H1 (cell line): ENCODE measurements around the gene RIOK3. TPM values are rescaled to one million over a fixed set of nuclear protein-coding genes. Genes with fewer than 3 reads are reported as not detected.

Experiments used
- CTCF ChIA-PET: fragments of 300-600 bp; sonication (Branson Sonifier 250); formaldehyde crosslinking; loops from one replicate; lab custom pipeline; 2021; ENCODE audit not compliant: partially characterized antibody; lab: Charles Lee
- POLR2A ChIA-PET: fragments of 300-600 bp; sonication (Branson Sonifier 250); formaldehyde crosslinking; loops from one replicate; lab custom pipeline; 2021; ENCODE audit warnings: inconsistent platforms; ENCODE audit not compliant: partially characterized antibody; lab: Charles Lee
- DNase-seq, 2 experiments: peaks; one replicate each; pipeline versions ENCODE4 v3.0.0 to v3.0.0-alpha.2; 2010 to 2022; ENCODE audit warnings: low spot score in 2 of 2, low read depth in 1 of 2, mixed read lengths in 1 of 2
- FAIRE-seq: peaks from 2 replicates; lab custom pipeline; 2011; peaks lifted over from hg19 to GRCh38; lab: Jason Lieb, UNC
- H2AFZ ChIP-seq: 2 replicates; pipeline ENCODE4 v1.8.1; 2012; ENCODE audit warnings: low read length, inconsistent platforms
- H2AK5ac ChIP-seq: 2 replicates; pipeline ENCODE4 v1.6.1; 2013; ENCODE audit warnings: low read depth, low read length
- H2BK120ac ChIP-seq: replicated peaks from 2 replicates; pipeline ENCODE3; 2013; ENCODE audit warnings: low read depth, low read length, inconsistent platforms
- H2BK12ac ChIP-seq: 2 replicates; pipeline ENCODE4 v1.6.1; 2013; ENCODE audit warnings: low read depth, low read length
- H2BK15ac ChIP-seq: 2 replicates; pipeline ENCODE4 v1.6.1; 2013; ENCODE audit warnings: low read length
- H2BK20ac ChIP-seq: 2 replicates; pipeline ENCODE4 v1.6.1; 2013; ENCODE audit warnings: low read length
- H2BK5ac ChIP-seq: 2 replicates; pipeline ENCODE4 v1.6.1; 2013; ENCODE audit warnings: low read depth, low read length
- H3K14ac ChIP-seq: 2 replicates; pipeline ENCODE4 v1.6.1; 2013; ENCODE audit warnings: inconsistent platforms; ENCODE audit not compliant: insufficient read length
- H3K18ac ChIP-seq: 2 replicates; pipeline ENCODE4 v1.6.1; 2013; ENCODE audit warnings: low read length; ENCODE audit errors: extremely low read depth
- H3K23ac ChIP-seq: 2 replicates; pipeline ENCODE4 v1.6.1; 2013; ENCODE audit warnings: inconsistent platforms; ENCODE audit not compliant: insufficient read length
- H3K23me2 ChIP-seq: 2 replicates; pipeline ENCODE4 v1.6.1; 2013; ENCODE audit warnings: low read depth, low read length
- H3K27ac ChIP-seq: 2 replicates; pipeline ENCODE4 v1.6.1; 2011; ENCODE audit warnings: low read depth, low read length, inconsistent platforms
- H3K27me3 ChIP-seq, 4 experiments: replicated peaks in 1 of 4; 1 replicate in 1 of 4; 2 replicates in 3 of 4; pipeline versions ENCODE4 v1.6.1 to v1.8.1; 2011 to 2013; ENCODE audit warnings: low read length in 3 of 4, mild to moderate bottlenecking in 3 of 4, inconsistent platforms in 2 of 4, mixed read lengths in 2 of 4, moderate library complexity in 1 of 4; ENCODE audit not compliant: control insufficient read depth in 3 of 4, insufficient read depth in 3 of 4; ENCODE audit errors: extremely low read depth in 1 of 4
- H3K36me3 ChIP-seq, 4 experiments: 2 replicates each; pipeline versions ENCODE4 v1.6.1 to v1.8.1; 2011 to 2013; ENCODE audit warnings: mild to moderate bottlenecking in 4 of 4, low read length in 3 of 4, moderate library complexity in 2 of 4, control low read depth in 1 of 4, inconsistent platforms in 1 of 4; ENCODE audit not compliant: insufficient read depth in 4 of 4, control insufficient read depth in 2 of 4
- H3K4ac ChIP-seq: replicated peaks from 2 replicates; pipeline ENCODE3; 2013; ENCODE audit warnings: low read length, low read depth, mixed read lengths, inconsistent platforms; ENCODE audit not compliant: insufficient read length
- H3K4me1 ChIP-seq, 4 experiments: replicated peaks in 1 of 4; 1 replicate in 1 of 4; 2 replicates in 3 of 4; pipeline versions ENCODE4 v1.6.1 to v1.8.1; 2011 to 2013; ENCODE audit warnings: low read length in 3 of 4, inconsistent platforms in 2 of 4, mixed read lengths in 1 of 4; ENCODE audit not compliant: insufficient read depth in 4 of 4, control insufficient read depth in 3 of 4
- H3K4me2 ChIP-seq, 2 experiments: 2 replicates each; pipeline versions ENCODE4 v1.6.1 to v1.8.1; 2011 to 2013; ENCODE audit warnings: low read depth in 2 of 2, low read length in 2 of 2, control low read depth in 1 of 2, inconsistent platforms in 1 of 2, mild to moderate bottlenecking in 1 of 2; ENCODE audit not compliant: insufficient read depth in 1 of 2
- H3K4me3 ChIP-seq, 4 experiments: fragments of 200-600, 300-600 bp in 1 of 4; sonication (generic), shearing (Covaris generic), sonication (Bioruptor Twin) in 1 of 4; 2 replicates each; pipeline versions ENCODE4 v1.5.1 to v1.8.1; 2011 to 2016; ENCODE audit warnings: low read length in 4 of 4, low read depth in 3 of 4, control low read depth in 2 of 4, inconsistent platforms in 2 of 4, mild to moderate bottlenecking in 2 of 4, mixed read lengths in 1 of 4, moderate library complexity in 1 of 4; ENCODE audit not compliant: insufficient read depth in 2 of 4; ENCODE audit errors: extremely low read depth in 1 of 4
- H3K56ac ChIP-seq: replicated peaks from 2 replicates; pipeline ENCODE3; 2013; ENCODE audit warnings: low read depth, mild to moderate bottlenecking, mixed read lengths, low read length, inconsistent platforms; ENCODE audit not compliant: insufficient read length
- H3K79me1 ChIP-seq: 2 replicates; pipeline ENCODE4 v1.6.1; 2013; ENCODE audit warnings: low read depth, low read length, control low read depth
- H3K79me2 ChIP-seq, 2 experiments: 2 replicates each; pipeline versions ENCODE4 v1.6.1 to v1.8.1; 2012 to 2013; ENCODE audit warnings: low read length in 2 of 2, mild to moderate bottlenecking in 2 of 2, inconsistent platforms in 1 of 2; ENCODE audit not compliant: insufficient read depth in 2 of 2, control insufficient read depth in 1 of 2
- H3K9ac ChIP-seq, 4 experiments: replicated peaks in 1 of 4; 1 replicate in 1 of 4; 2 replicates in 3 of 4; pipeline versions ENCODE4 v1.6.1 to v1.8.1; 2011 to 2013; ENCODE audit warnings: low read depth in 3 of 4, low read length in 3 of 4, control low read depth in 2 of 4, mild to moderate bottlenecking in 2 of 4, moderate library complexity in 2 of 4, inconsistent platforms in 1 of 4; ENCODE audit errors: extremely low read depth in 1 of 4
- H3K9me3 ChIP-seq, 2 experiments: 2 replicates each; pipeline versions ENCODE4 v1.6.1 to v1.8.1; 2012 to 2013; ENCODE audit warnings: mild to moderate bottlenecking in 2 of 2, moderate library complexity in 2 of 2, control low read depth in 1 of 2, inconsistent platforms in 1 of 2, low read depth in 1 of 2, low read length in 1 of 2, mixed read lengths in 1 of 2; ENCODE audit not compliant: insufficient read depth in 2 of 2
- H4K20me1 ChIP-seq, 2 experiments: replicated peaks in 1 of 2; 2 replicates each; pipeline versions ENCODE3 to v1.8.1; 2011 to 2013; ENCODE audit warnings: inconsistent platforms in 2 of 2, low read length in 2 of 2, mild to moderate bottlenecking in 1 of 2; ENCODE audit not compliant: insufficient read depth in 2 of 2, control insufficient read depth in 1 of 2
- H4K5ac ChIP-seq: 2 replicates; pipeline ENCODE4 v1.6.1; 2013; ENCODE audit warnings: low read length, low read depth, mixed read lengths, inconsistent platforms; ENCODE audit not compliant: insufficient read length
- H4K8ac ChIP-seq: 2 replicates; pipeline ENCODE4 v1.8.0; 2013; ENCODE audit warnings: mild to moderate bottlenecking, moderate library complexity, low read length, inconsistent platforms; ENCODE audit not compliant: insufficient read depth; ENCODE audit errors: extremely low read depth
- H4K91ac ChIP-seq: replicated peaks from 2 replicates; pipeline ENCODE3; 2013; ENCODE audit warnings: low read length, mixed read lengths, inconsistent platforms; ENCODE audit not compliant: insufficient read length
- BRCA1 ChIP-seq: IDR thresholded peaks from 2 replicates; pipeline ENCODE4 v1.6.1; 2012; ENCODE audit warnings: low read depth, low read length, improper control_type of control experiment
- CHD2 ChIP-seq: IDR thresholded peaks from 2 replicates; pipeline ENCODE4 v1.6.1; 2012; ENCODE audit warnings: low read length, improper control_type of control experiment
- EGR1 ChIP-seq: IDR thresholded peaks from 2 replicates; pipeline ENCODE4 v1.6.1; 2011; ENCODE audit warnings: low read depth, low read length, borderline replicate concordance
- JUND ChIP-seq: IDR thresholded peaks from 2 replicates; pipeline ENCODE4 v1.6.1; 2011; ENCODE audit warnings: mild to moderate bottlenecking, improper control_type of control experiment, low read length
- KDM1A ChIP-seq: fragments of 200-600, 300-600 bp; sonication (generic); IDR thresholded peaks from 2 replicates; pipeline ENCODE4 v1.7.1; 2016; ENCODE audit warnings: mild to moderate bottlenecking, low read length, borderline replicate concordance
- MAFK ChIP-seq: IDR thresholded peaks from 2 replicates; pipeline ENCODE4 v1.6.1; 2012; ENCODE audit warnings: low read depth, mild to moderate bottlenecking, improper control_type of control experiment, low read length
- POLR2AphosphoS5 ChIP-seq: IDR thresholded peaks from 2 replicates; pipeline ENCODE4 v1.6.1; 2011; ENCODE audit warnings: low read depth, low read length
- RAD21 ChIP-seq, 2 experiments: IDR thresholded peaks in 1 of 2; conservative IDR thresholded peaks in 1 of 2; 2 replicates each; pipeline ENCODE4 v1.6.1; 2011; ENCODE audit warnings: low read depth in 2 of 2, low read length in 2 of 2, improper control_type of control experiment in 1 of 2, inconsistent platforms in 1 of 2, mild to moderate bottlenecking in 1 of 2, moderate library complexity in 1 of 2
- SP2 ChIP-seq: IDR thresholded peaks from 2 replicates; pipeline ENCODE4 v1.6.1; 2012; ENCODE audit warnings: mild to moderate bottlenecking, low read length, inconsistent platforms
- WGBS, 2 experiments: shearing (Covaris generic) in 1 of 2; methylation state at CpG; one replicate each; pipeline versions ENCODE4 v1.1.6 to v1.1.7; 2013 to 2015; ENCODE audit warnings: low lambda C conversion rate in 2 of 2, mixed read lengths in 2 of 2, inconsistent platforms in 1 of 2, low coverage in 1 of 2, missing lambda C conversion rate in 1 of 2; ENCODE audit not compliant: insufficient replicate concordance in 2 of 2, insufficient coverage in 1 of 2, insufficient read length in 1 of 2; ENCODE audit errors: extremely low coverage in 1 of 2, missing lambda C conversion rate in 1 of 2; 5-methylcytosine and 5-hydroxymethylcytosine counted together
- polyA plus RNA-seq, 7 experiments: library from polyadenylated mRNA; depleted of rRNA in 3 of 7; stranded (reverse) in 5 of 7; unstranded in 2 of 7; fragments of >200 nt in 5 of 7; fragments of 200-250 nt in 2 of 7; gene quantifications; 1 replicate in 5 of 7; 2 replicates in 1 of 7; 4 replicates in 1 of 7; pipeline versions ENCODE4 v1.2.1 to v1.2.3, GENCODE V29; 2011 to 2013; ENCODE audit warnings: missing spikeins in 2 of 7, mixed read lengths in 2 of 7
- total RNA-seq: library from RNA; stranded (reverse); fragmentation: NEBNext Ultra II Directional; extraction: Animal tissue kit (Norgen Biotek cat#: 25700); gene quantifications from 2 replicates; pipeline ENCODE4 v1.2.1, GENCODE V29; 2021

Gene RIOK3
- total and polyA plus RNA-seq, 2 of the 8 experiments (the other 6 are each of a cell fraction or from before 2014, with no cell fraction given) = 7.5 to 24.3 TPM

DNA sequence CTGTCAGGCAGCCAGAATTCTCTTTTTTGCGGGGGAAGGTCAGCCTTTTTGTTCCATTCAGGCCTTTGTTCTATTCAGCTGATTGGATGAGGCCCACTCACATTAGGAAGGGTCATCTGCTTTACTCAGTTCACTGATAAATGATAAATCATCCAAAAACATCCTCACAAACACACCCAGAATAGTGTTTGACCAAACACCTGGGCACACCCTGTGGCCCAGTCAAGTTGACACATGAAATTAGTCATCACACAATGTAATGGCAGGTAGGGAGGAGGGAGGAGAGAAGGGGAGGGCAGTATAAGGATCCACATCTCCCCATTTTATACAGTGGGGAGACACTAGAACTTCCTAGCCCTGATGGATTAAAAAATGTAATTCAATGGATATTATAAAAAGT is 41.9 kb downstream of the RIOK3 start:
- WGBS, 2 experiments = 95% methylated on average over 1 of the region's 1 CpG; no CpG with 5 or more reads in 1 of the 2 experiments
- no peak overlapping the region for H2AK5ac ChIP-seq
- no peak overlapping the region for H2BK20ac ChIP-seq
- H3K79me1 ChIP-seq = no peaks in the 10 kb centered on the region
- H2BK5ac ChIP-seq = no peak overlapping the region
- no peak overlapping the region for H2BK15ac ChIP-seq
- no peak overlapping the region for H3K18ac ChIP-seq
- POLR2A ChIA-PET = no interaction called here
- H3K79me2 ChIP-seq = no peaks in the 10 kb centered on the region
- H3K23me2 ChIP-seq = no peaks in the 10 kb centered on the region
- no peaks in the 10 kb centered on the region for H3K36me3 ChIP-seq
- no peak overlapping the region for H3K14ac ChIP-seq
- H3K4me2 ChIP-seq = no peak overlapping the region
- no peak overlapping the region for H2AFZ ChIP-seq
- H3K4me1 ChIP-seq = no peaks in the 10 kb centered on the region
- DNase-seq (no peak), FAIRE-seq (no peak)
- no peak overlapping the region for H3K23ac ChIP-seq
- no peak overlapping the region for H2BK120ac ChIP-seq
- H3K4ac ChIP-seq = no peak overlapping the region
- no peak overlapping the region for H4K8ac ChIP-seq
- H4K20me1 ChIP-seq = no peaks in the 10 kb centered on the region
- H3K56ac ChIP-seq = no peak overlapping the region
- no peak overlapping the region for H3K9ac ChIP-seq
- no peak overlapping the region for H4K5ac ChIP-seq
- no peak overlapping the region for H3K27ac ChIP-seq
- H3K9me3 ChIP-seq = no peaks in the 10 kb centered on the region
- H4K91ac ChIP-seq = no peak overlapping the region
- no peaks in the 10 kb centered on the region for H3K27me3 ChIP-seq
- CTCF ChIA-PET = no interaction called here
- H3K4me3 ChIP-seq = no peak overlapping the region
- H2BK12ac ChIP-seq = no peak overlapping the region
- TF ChIP-seq EGR1 (no peak), JUND (no peak), MAFK (no peak), POLR2AphosphoS5 (no peak), SP2 (no peak), CHD2 (no peak), BRCA1 (no peak), KDM1A (no peak), RAD21 (IDR thresholded peaks at IDR 0.05 in 1 of 2, conservative IDR thresholded peaks at IDR 0.05 in 1 of 2; ENCODE audit: low read depth in 2 of 2, low read length in 2 of 2) (no peak)
